Measurements from ENCODE around the gene LRRC36. TPM values are rescaled to one million over a fixed set of nuclear protein-coding genes. Genes with fewer than 3 reads are reported as not detected.

LRRC36 gene
- polyA plus RNA-seq, 1 donor (not counting 4 experiments of a cell fraction or from before 2014, with no cell fraction given): not detected

- Histone ChIP-seq H3K4me2 (ENCODE audit: control insufficient read depth, extremely low read depth, insufficient read depth, low read depth, low read length) (peak within 1 kb of the TSS; percentile 90), H3K9ac (ENCODE audit: control insufficient read depth, extremely low read depth, insufficient read depth, low read length) (peak within 1 kb of the TSS; percentile 83), H3K36me3 (ENCODE audit: control insufficient read depth in 2 of 2, extremely low read depth in 1 of 2, insufficient read depth in 2 of 2, low read length in 2 of 2) (no peaks in the 10 kb centered on the region), H4K20me1 (ENCODE audit: control insufficient read depth, extremely low read depth, insufficient read depth, low read length) (no peaks in the 10 kb centered on the region), H3K4me3 (ENCODE audit: control insufficient read depth in 2 of 3, extremely low read depth in 1 of 3, insufficient read depth in 2 of 3, low read depth in 1 of 3, low read length in 3 of 3) (peak within 1 kb of the TSS; percentile 70 to 76 (median 72)), H2AFZ (ENCODE audit: control insufficient read depth, low read length) (peak within 1 kb of the TSS; percentile 83), H3K27me3 (ENCODE audit: control insufficient read depth, extremely low read depth, insufficient read depth, low read length) (no peaks in the 10 kb centered on the region), H3K27ac (ENCODE audit: control insufficient read depth, insufficient read depth, low read length) (peak within 1 kb of the TSS; percentile 68), H3K9me1 (ENCODE audit: control insufficient read depth, extremely low read depth, insufficient read depth, low read length) (no peaks in the 10 kb centered on the region), H3K9me3 (ENCODE audit: control insufficient read depth, low read depth, low read length) (no peaks in the 10 kb centered on the region), H3K79me2 (ENCODE audit: control insufficient read depth, insufficient read depth, low read length) (no peaks in the 10 kb centered on the region), H3K4me1 (ENCODE audit: control insufficient read depth, extremely low read depth, insufficient read depth, low read length) (peaks cover 6% of the 10 kb centered on the region)
- FAIRE-seq (no peak), DNase-seq (ENCODE audit: low read depth, low spot score) (no peak)
- dilution Hi-C loops (cut with MboI; ENCODE audit: extremely low pct_ligation_motif_present, low sequenced_read_pairs): no loop called here
- TF ChIP-seq EZH2 (IDR thresholded peaks at IDR 0.05; ENCODE audit: low read length) (no peak), CTCF (optimal IDR thresholded peaks at IDR 0.05 in 1 of 3, IDR thresholded peaks at IDR 0.05 in 1 of 3, conservative IDR thresholded peaks at IDR 0.05 in 1 of 3; ENCODE audit: extremely low read depth in 1 of 3, insufficient read depth in 2 of 3, low read length in 3 of 3) (peak; percentile 37 to 91 (median 77))
Measured at GRCh38 chr16:67415872-67416793, 89.5 kb downstream of the LRRC36 start, which contains the start of gene ZDHHC1. Gene ZDHHC1 (minus strand): TSS chr16:67416477. CDS start chr16:67407775, 8,702 bp downstream.

GRCh38 chr16:67417333-67418061, 90.9 kb downstream of the LRRC36 start:
- no peak for DNase-seq (ENCODE audit: low read depth, low spot score)
- dilution Hi-C loops (cut with MboI; ENCODE audit: extremely low pct_ligation_motif_present, low sequenced_read_pairs): no loop called here
- Histone ChIP-seq H3K27me3 (ENCODE audit: control insufficient read depth, extremely low read depth, insufficient read depth, low read length) (no peaks in the 10 kb centered on the region), H3K9me3 (ENCODE audit: control insufficient read depth, low read depth, low read length) (no peaks in the 10 kb centered on the region), H3K4me2 (ENCODE audit: control insufficient read depth, extremely low read depth, insufficient read depth, low read depth, low read length) (no peak overlapping the region), H3K36me3 (ENCODE audit: control insufficient read depth in 2 of 2, extremely low read depth in 1 of 2, insufficient read depth in 2 of 2, low read length in 2 of 2) (no peaks in the 10 kb centered on the region), H3K27ac (ENCODE audit: control insufficient read depth, insufficient read depth, low read length) (no peak overlapping the region), H3K9ac (ENCODE audit: control insufficient read depth, extremely low read depth, insufficient read depth, low read length) (no peak overlapping the region), H3K9me1 (ENCODE audit: control insufficient read depth, extremely low read depth, insufficient read depth, low read length) (no peaks in the 10 kb centered on the region), H3K4me3 (ENCODE audit: control insufficient read depth in 2 of 3, extremely low read depth in 1 of 3, insufficient read depth in 2 of 3, low read depth in 1 of 3, low read length in 3 of 3) (no peak overlapping the region), H2AFZ (ENCODE audit: control insufficient read depth, low read length) (no peak overlapping the region), H4K20me1 (ENCODE audit: control insufficient read depth, extremely low read depth, insufficient read depth, low read length) (no peaks in the 10 kb centered on the region), H3K4me1 (ENCODE audit: control insufficient read depth, extremely low read depth, insufficient read depth, low read length) (peaks cover 6% of the 10 kb centered on the region), H3K79me2 (ENCODE audit: control insufficient read depth, insufficient read depth, low read length) (no peaks in the 10 kb centered on the region)
- TF ChIP-seq CTCF (optimal IDR thresholded peaks at IDR 0.05 in 1 of 3, IDR thresholded peaks at IDR 0.05 in 1 of 3, conservative IDR thresholded peaks at IDR 0.05 in 1 of 3; ENCODE audit: extremely low read depth in 1 of 3, insufficient read depth in 2 of 3, low read length in 3 of 3) (no peak), EZH2 (IDR thresholded peaks at IDR 0.05; ENCODE audit: low read length) (no peak)
- FAIRE-seq: no peak

Data from keratinocyte (primary cell).